ENCODE data around the gene SKA3. TPM values are rescaled to one million over a fixed set of nuclear protein-coding genes. Genes with fewer than 3 reads are reported as not detected.

Gene SKA3
- total and polyA plus RNA-seq, 2 of the 13 experiments (the other 11 are each of a cell fraction or from before 2014, with no cell fraction given): 7.2 to 10.8 TPM

- TF ChIP-seq STAT6 (CRISPR knock-in tag; IDR thresholded peaks at IDR 0.05; ENCODE audit: borderline replicate concordance) (no peak), EHMT2 (IDR thresholded peaks at IDR 0.05; ENCODE audit: borderline replicate concordance, low read depth, low read length) (no peak), ZNF142 (CRISPR knock-in tag; IDR thresholded peaks at IDR 0.05) (no peak), CCDC6 (CRISPR knock-in tag; IDR thresholded peaks at IDR 0.05) (no peak)
- TF ChIP-seq, protein P1, sequence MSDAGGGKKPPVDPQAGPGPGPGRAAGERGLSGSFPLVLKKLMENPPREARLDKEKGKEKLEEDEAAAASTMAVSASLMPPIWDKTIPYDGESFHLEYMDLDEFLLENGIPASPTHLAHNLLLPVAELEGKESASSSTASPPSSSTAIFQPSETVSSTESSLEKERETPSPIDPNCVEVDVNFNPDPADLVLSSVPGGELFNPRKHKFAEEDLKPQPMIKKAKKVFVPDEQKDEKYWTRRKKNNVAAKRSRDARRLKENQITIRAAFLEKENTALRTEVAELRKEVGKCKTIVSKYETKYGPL (CRISPR knock-in tag; IDR thresholded peaks at IDR 0.05): no peak
These were observed 46.2 kb downstream of the SKA3 start (continued) for GRCh38 chr13:21130116-21130515.
